ENCODE measurements around the gene BANP. TPM values are rescaled to one million over a fixed set of nuclear protein-coding genes. Genes with fewer than 3 reads are reported as not detected.
"Not testable (repeated sequence)": the region's sequence is repeated elsewhere in the genome, so short reads cannot be mapped to it uniquely, and the experiment has no call there.

BANP gene
- total RNA-seq, 1 donor from 2014 or later: 29.7 TPM

GRCh38 chr16:88024491-88025085 is 73.4 kb downstream of the BANP start:
- intact Hi-C loops (cut with DNase I); H3K4me3 ChIP-seq; H3K9me3 ChIP-seq; DNase-seq; H3K4me1 ChIP-seq; H3K27me3 ChIP-seq (ENCODE audit: low read depth); H3K27ac ChIP-seq: not testable (repeated sequence)
- peaks cover 22% of the 10 kb centered on the region for H3K36me3 ChIP-seq
- peak in 1 of 2 donors; percentile 26 for ATAC-seq
- TF ChIP-seq, protein P1, sequence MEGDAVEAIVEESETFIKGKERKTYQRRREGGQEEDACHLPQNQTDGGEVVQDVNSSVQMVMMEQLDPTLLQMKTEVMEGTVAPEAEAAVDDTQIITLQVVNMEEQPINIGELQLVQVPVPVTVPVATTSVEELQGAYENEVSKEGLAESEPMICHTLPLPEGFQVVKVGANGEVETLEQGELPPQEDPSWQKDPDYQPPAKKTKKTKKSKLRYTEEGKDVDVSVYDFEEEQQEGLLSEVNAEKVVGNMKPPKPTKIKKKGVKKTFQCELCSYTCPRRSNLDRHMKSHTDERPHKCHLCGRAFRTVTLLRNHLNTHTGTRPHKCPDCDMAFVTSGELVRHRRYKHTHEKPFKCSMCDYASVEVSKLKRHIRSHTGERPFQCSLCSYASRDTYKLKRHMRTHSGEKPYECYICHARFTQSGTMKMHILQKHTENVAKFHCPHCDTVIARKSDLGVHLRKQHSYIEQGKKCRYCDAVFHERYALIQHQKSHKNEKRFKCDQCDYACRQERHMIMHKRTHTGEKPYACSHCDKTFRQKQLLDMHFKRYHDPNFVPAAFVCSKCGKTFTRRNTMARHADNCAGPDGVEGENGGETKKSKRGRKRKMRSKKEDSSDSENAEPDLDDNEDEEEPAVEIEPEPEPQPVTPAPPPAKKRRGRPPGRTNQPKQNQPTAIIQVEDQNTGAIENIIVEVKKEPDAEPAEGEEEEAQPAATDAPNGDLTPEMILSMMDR (IDR thresholded peaks at IDR 0.05): peak; percentile 51

DNA sequence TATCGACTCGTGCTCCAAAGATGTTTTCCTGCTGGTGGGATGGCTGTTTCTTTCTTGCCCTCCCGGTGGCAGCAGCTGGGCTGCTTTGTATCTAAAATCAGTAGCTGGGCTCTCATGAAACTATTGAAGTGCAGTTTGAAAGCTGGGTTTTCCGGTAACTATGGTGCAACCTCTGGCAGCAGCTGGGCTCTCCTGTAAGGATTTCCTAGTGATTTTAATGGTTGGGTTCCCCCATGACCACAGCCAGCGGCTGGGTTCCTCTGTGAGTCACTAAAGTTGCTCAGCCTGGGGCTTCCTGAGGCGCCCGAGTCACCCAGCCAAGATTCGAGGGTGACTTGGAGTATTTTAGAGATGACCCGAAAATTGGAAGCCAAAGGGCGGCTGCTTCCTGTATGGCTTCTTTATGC is 73.9 kb downstream of the BANP start:
- peaks cover 20% of the 10 kb centered on the region for H3K36me3 ChIP-seq
- intact Hi-C loops (cut with DNase I): not testable (repeated sequence)

DNA sequence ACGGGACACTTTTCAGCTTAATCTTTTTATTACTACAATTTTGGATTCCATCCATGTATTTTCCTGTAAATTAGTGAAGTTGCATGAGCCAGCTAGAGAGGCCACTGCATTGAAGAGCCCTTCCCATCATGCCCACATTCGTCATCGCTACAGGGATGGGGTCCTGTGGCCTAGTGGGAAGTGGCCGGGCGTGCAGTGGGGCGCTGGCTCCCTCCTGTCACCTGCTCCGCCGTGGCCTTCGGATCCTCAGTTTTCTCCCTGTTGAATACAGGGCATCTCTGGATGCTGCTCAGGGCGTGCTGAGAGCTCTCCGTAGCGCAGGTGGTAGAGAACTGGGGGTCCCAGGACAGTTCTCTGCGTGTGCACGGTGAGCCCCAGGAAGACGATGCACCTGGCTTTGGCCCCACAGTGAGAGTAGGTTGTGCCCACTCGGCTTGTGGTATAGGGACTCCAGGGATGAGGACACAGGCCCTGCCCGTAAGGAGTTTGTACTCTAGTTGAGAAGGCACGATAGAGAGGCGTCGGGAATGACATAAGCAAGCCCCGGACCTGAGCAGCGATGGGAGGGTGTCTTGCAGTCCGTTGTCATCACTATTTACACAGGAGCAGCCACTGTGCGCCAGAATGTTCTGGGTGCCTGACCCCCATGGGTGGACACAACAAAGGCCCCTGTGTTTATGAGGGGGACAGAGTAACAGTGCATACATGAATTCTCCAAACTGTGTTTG is 74.8 kb downstream of the BANP start:
- H3K4me1 ChIP-seq; intact Hi-C loops (cut with DNase I); DNase-seq; H3K4me3 ChIP-seq; H3K27ac ChIP-seq; H3K27me3 ChIP-seq (ENCODE audit: low read depth); H3K9me3 ChIP-seq: not testable (repeated sequence)
- peaks cover 16% of the 10 kb centered on the region for H3K36me3 ChIP-seq
- peak in 1 of 2 donors; percentile 44 for ATAC-seq

More for the DNA sequence above, 73.9 kb downstream of the BANP start:
- not testable (repeated sequence) for H3K4me1 ChIP-seq; H3K9me3 ChIP-seq; H3K27ac ChIP-seq; H3K4me3 ChIP-seq; H3K27me3 ChIP-seq (ENCODE audit: low read depth); DNase-seq
- ATAC-seq: peak; percentile 73 to 88

- intact Hi-C loops (cut with DNase I): no loop called here
- ATAC-seq: peak in 1 of 2 donors; percentile 8
- no peak for DNase-seq
Measured at GRCh38 chr16:88026964-88027938, 76.0 kb downstream of the BANP start.

GRCh38 chr16:88028177-88028930 is 77.1 kb downstream of the BANP start:
- ATAC-seq; intact Hi-C loops (cut with DNase I); H3K9me3 ChIP-seq; H3K4me3 ChIP-seq; H3K27me3 ChIP-seq (ENCODE audit: low read depth); H3K27ac ChIP-seq; H3K4me1 ChIP-seq; DNase-seq: not testable (repeated sequence)
- peaks cover 17% of the 10 kb centered on the region for H3K36me3 ChIP-seq

More at GRCh38 chr16:88026964-88027938, 76.0 kb downstream of the BANP start:
- Histone ChIP-seq H3K9me3 (no peaks in the 10 kb centered on the region), H3K4me3 (no peak overlapping the region), H3K36me3 (peaks cover 14% of the 10 kb centered on the region), H3K27ac (no peak overlapping the region), H3K4me1 (no peaks in the 10 kb centered on the region), H3K27me3 (ENCODE audit: low read depth) (no peaks in the 10 kb centered on the region)
- TF ChIP-seq, protein P1 (IDR thresholded peaks at IDR 0.05): no peak

DNA sequence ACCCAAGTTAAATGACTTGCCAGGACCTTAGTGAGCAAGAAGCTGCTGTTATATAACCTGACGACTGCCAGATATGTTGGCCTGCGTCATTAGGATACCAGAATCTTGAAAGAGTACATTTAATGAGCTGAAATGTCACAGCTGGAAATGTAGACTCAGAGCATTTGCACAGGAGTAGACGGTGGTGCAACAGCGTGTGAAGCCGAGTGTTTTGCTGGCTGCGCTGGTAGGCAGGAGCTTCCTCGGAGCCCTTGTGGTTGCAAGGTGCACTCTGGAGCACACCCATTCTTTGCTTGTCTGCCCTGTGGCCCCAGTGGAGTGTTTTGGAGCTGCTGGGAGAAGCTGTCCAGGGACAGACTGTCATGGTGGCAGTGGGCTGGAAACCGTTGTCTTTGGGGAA is 79.3 kb downstream of the BANP start:
- ATAC-seq (no peak), DNase-seq (no peak)
- TF ChIP-seq, protein P1 (IDR thresholded peaks at IDR 0.05): no peak

DNA sequence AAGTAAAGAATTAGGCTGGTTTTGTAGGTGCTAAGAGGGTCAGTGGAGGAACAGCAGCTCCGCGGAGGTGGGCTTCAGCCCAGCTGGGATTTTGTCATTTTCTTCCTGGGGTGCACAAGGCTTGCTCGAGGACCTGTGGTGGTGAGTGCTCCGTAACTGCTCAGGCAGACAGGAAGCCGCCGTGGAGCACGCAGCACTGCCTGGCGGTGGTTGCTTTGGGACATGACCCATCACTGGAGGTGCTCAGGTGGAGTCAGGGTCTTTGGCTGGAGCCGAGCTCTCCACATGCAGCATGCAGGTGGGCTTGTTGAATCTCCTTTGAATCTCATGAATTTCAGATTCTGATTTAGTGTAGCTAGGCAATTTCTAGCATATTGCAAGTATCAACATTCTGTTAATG is 79.7 kb downstream of the BANP start:
- DNase-seq; H3K4me3 ChIP-seq; H3K27me3 ChIP-seq (ENCODE audit: low read depth); intact Hi-C loops (cut with DNase I); H3K9me3 ChIP-seq; ATAC-seq; H3K4me1 ChIP-seq; H3K27ac ChIP-seq: not testable (repeated sequence)
- H3K36me3 ChIP-seq: peaks cover 29% of the 10 kb centered on the region

More for the DNA sequence above, 79.3 kb downstream of the BANP start:
- H3K4me3 ChIP-seq: no peak overlapping the region
- no peaks in the 10 kb centered on the region for H3K9me3 ChIP-seq
- H3K4me1 ChIP-seq: no peaks in the 10 kb centered on the region
- peaks cover 24% of the 10 kb centered on the region for H3K36me3 ChIP-seq
- H3K27me3 ChIP-seq (ENCODE audit: low read depth): no peaks in the 10 kb centered on the region
- H3K27ac ChIP-seq: no peak overlapping the region
- intact Hi-C loops (cut with DNase I): no loop called here

- DNase-seq; H3K4me3 ChIP-seq; ATAC-seq; intact Hi-C loops (cut with DNase I); H3K27ac ChIP-seq; H3K9me3 ChIP-seq; H3K4me1 ChIP-seq; H3K27me3 ChIP-seq (ENCODE audit: low read depth): not testable (repeated sequence)
- peaks cover 28% of the 10 kb centered on the region for H3K36me3 ChIP-seq
Measured at GRCh38 chr16:88033003-88033740, 81.9 kb downstream of the BANP start.

Data from lower lobe of right lung (tissue), 2 donors.